HCT116 (cell line): Measurements from ENCODE around the gene PPFIA2. TPM values are rescaled to one million over a fixed set of nuclear protein-coding genes. Genes with fewer than 3 reads are reported as not detected.

Experiments used
- ATAC-seq: fragments of 200-7000 bp; cut with Tn5 transposase; 2 replicates; pipeline ENCODE4 v1.9.1; 2020; ENCODE audit warnings: mild to moderate bottlenecking, moderate library complexity
- BruUV-seq: library from RNA; stranded (reverse); fragments of 400-500 nt; replicated peaks from 2 replicates; lab custom pipeline; 2021; lab: Mats Ljungman, UMichigan
- CTCF ChIA-PET: fragments of 300-600 bp; sonication (Branson Sonifier 250); formaldehyde crosslinking; loops from one replicate; lab custom pipeline; 2021; ENCODE audit warnings: antibody characterized with exemption; lab: Charles Lee
- POLR2A ChIA-PET: fragments of 300-600, 350-600 bp; sonication (Branson Sonifier 250); formaldehyde crosslinking; loops from one replicate; lab custom pipeline; 2021; ENCODE audit warnings: antibody characterized with exemption; lab: Charles Lee
- RAD21 ChIA-PET, 2 experiments: fragments of 300-600 bp; sonication (Branson Sonifier 250); formaldehyde crosslinking; loops; one replicate each; lab custom pipeline; 2023; ENCODE audit warnings: low total read pairs in 2 of 2; ENCODE audit not compliant: uncharacterized antibody in 2 of 2, unreplicated experiment in 2 of 2, low non-redundant PET in 1 of 2; lab: Charles Lee
- DNase-seq: peaks from one replicate; pipeline ENCODE4 v3.0.0-alpha.2; 2010; ENCODE audit warnings: low read depth, low spot score
- H2AFZ ChIP-seq: fragments of 200-600 bp; shearing (Covaris generic), sonication (generic); 2 replicates; pipeline ENCODE4 v1.6.1; 2017; ENCODE audit warnings: low read depth, mixed run types, mixed read lengths, antibody characterized with exemption, low read length; ENCODE audit not compliant: poor library complexity, severe bottlenecking
- H3K27ac ChIP-seq: 2 replicates; pipeline ENCODE4 v1.5.1; 2012; ENCODE audit warnings: low read depth, low read length
- H3K27me3 ChIP-seq: fragments of 200-600 bp; sonication (generic); 2 replicates; pipeline ENCODE4 v1.6.1; 2016; ENCODE audit warnings: mixed run types, low read length, mixed read lengths; ENCODE audit not compliant: insufficient read depth
- H3K36me3 ChIP-seq, 2 experiments: fragments of 200-500 bp in 1 of 2; fragments of 200-600 bp in 1 of 2; sonication (Bioruptor generic) in 1 of 2; sonication (generic) in 1 of 2; 2 replicates each; pipeline versions ENCODE4 v1.5.1 to v1.6.1; 2014 to 2016; ENCODE audit warnings: low read length in 2 of 2, inconsistent platforms in 1 of 2, mixed read lengths in 1 of 2, mixed run types in 1 of 2; ENCODE audit not compliant: insufficient read depth in 2 of 2, control insufficient read depth in 1 of 2
- H3K4me1 ChIP-seq, 2 experiments: fragments of 200-600 bp in 1 of 2; sonication (generic) in 1 of 2; 2 replicates each; pipeline versions ENCODE4 v1.5.1 to v1.6.1; 2012 to 2017; ENCODE audit warnings: low read length in 2 of 2, inconsistent platforms in 1 of 2, mild to moderate bottlenecking in 1 of 2, mixed read lengths in 1 of 2, mixed run types in 1 of 2, moderate library complexity in 1 of 2; ENCODE audit not compliant: insufficient read depth in 2 of 2, control insufficient read depth in 1 of 2
- H3K4me2 ChIP-seq: fragments of 200-600 bp; sonication (generic); 2 replicates; pipeline ENCODE4 v1.6.1; 2017; ENCODE audit warnings: mixed run types, low read length, mixed read lengths
- H3K4me3 ChIP-seq, 2 experiments: fragments of 200-600 bp in 1 of 2; sonication (generic) in 1 of 2; replicated peaks in 1 of 2; 2 replicates each; pipeline ENCODE4 v1.5.1; 2011 to 2016; ENCODE audit warnings: low read length in 2 of 2, control low read depth in 1 of 2, low read depth in 1 of 2, mild to moderate bottlenecking in 1 of 2, mixed read lengths in 1 of 2, mixed run types in 1 of 2
- H3K79me2 ChIP-seq: fragments of 200-600 bp; sonication (generic); 2 replicates; pipeline ENCODE4 v1.6.1; 2017; ENCODE audit warnings: mild to moderate bottlenecking, mixed run types, low read length, moderate library complexity, mixed read lengths; ENCODE audit not compliant: insufficient read depth
- H3K9ac ChIP-seq: fragments of 200-600 bp; sonication (generic); 2 replicates; pipeline ENCODE4 v1.6.1; 2016; ENCODE audit warnings: low read length, mixed read lengths
- H3K9me2 ChIP-seq: fragments of 200-600 bp; sonication (generic), shearing (Covaris generic); 2 replicates; pipeline ENCODE4 v1.6.1; 2017; ENCODE audit warnings: mixed run types, mild to moderate bottlenecking, moderate library complexity; ENCODE audit not compliant: insufficient read depth
- H3K9me3 ChIP-seq, 2 experiments: fragments of 200-500 bp in 1 of 2; fragments of 200-600 bp in 1 of 2; sonication (Bioruptor generic) in 1 of 2; sonication (generic) in 1 of 2; 2 replicates each; pipeline ENCODE4 v1.6.1; 2014 to 2017; ENCODE audit warnings: low read length in 2 of 2, mixed read lengths in 2 of 2, inconsistent platforms in 1 of 2, low read depth in 1 of 2, mild to moderate bottlenecking in 1 of 2, mixed run types in 1 of 2, moderate library complexity in 1 of 2; ENCODE audit not compliant: control insufficient read depth in 1 of 2, insufficient read depth in 1 of 2
- H4K20me1 ChIP-seq: fragments of 200-600 bp; sonication (generic), shearing (Covaris generic); 2 replicates; pipeline ENCODE4 v1.6.1; 2017; ENCODE audit warnings: mixed run types, mild to moderate bottlenecking, moderate library complexity; ENCODE audit not compliant: insufficient read depth
- CEBPB ChIP-seq: IDR thresholded peaks from 2 replicates; pipeline ENCODE4 v1.6.1; 2012; ENCODE audit warnings: low read depth
- CTCF ChIP-seq, 3 experiments: fragments of 200-600 bp in 1 of 3; sonication (generic) in 1 of 3; IDR thresholded peaks in 2 of 3; conservative IDR thresholded peaks in 1 of 3; 2 replicates each; pipeline ENCODE4 v1.5.1; 2012 to 2017; ENCODE audit warnings: low read depth in 2 of 3, low read length in 2 of 3, antibody characterized with exemption in 1 of 3, borderline replicate concordance in 1 of 3, control low read depth in 1 of 3, mild to moderate bottlenecking in 1 of 3, mixed read lengths in 1 of 3, mixed run types in 1 of 3, moderate library complexity in 1 of 3; ENCODE audit not compliant: insufficient read depth in 1 of 3
- EGR1 ChIP-seq: IDR thresholded peaks from 2 replicates; pipeline ENCODE4 v1.6.1; 2012; ENCODE audit warnings: low read depth
- ELF1 ChIP-seq: IDR thresholded peaks from 2 replicates; pipeline ENCODE4 v1.6.1; 2012; ENCODE audit warnings: low read depth, borderline replicate concordance
- EZH2phosphoT487 ChIP-seq: fragments of 200-600 bp; IDR thresholded peaks from 2 replicates; pipeline ENCODE4 v1.6.1; 2018; ENCODE audit warnings: antibody characterized with exemption, borderline replicate concordance
- FOSL1 ChIP-seq: IDR thresholded peaks from 2 replicates; pipeline ENCODE4 v1.6.1; 2012; ENCODE audit warnings: low read depth
- JUND ChIP-seq: IDR thresholded peaks from 2 replicates; pipeline ENCODE4 v1.6.1; 2012
- MAX ChIP-seq: IDR thresholded peaks from 2 replicates; pipeline ENCODE4 v1.6.1; 2012
- POLR2A ChIP-seq: IDR thresholded peaks from 2 replicates; pipeline ENCODE4 v1.7.0; 2011; ENCODE audit warnings: borderline replicate concordance; ENCODE audit not compliant: insufficient read depth, insufficient read length; ENCODE audit errors: extremely low read depth
- POLR2AphosphoS5 ChIP-seq: IDR thresholded peaks from 2 replicates; pipeline ENCODE4 v1.6.1; 2011; ENCODE audit warnings: mild to moderate bottlenecking, low read depth, low read length, moderate library complexity
- RAD21 ChIP-seq: IDR thresholded peaks from 2 replicates; pipeline ENCODE4 v1.6.1; 2012; ENCODE audit warnings: low read depth, mild to moderate bottlenecking
- SP1 ChIP-seq: IDR thresholded peaks from 2 replicates; pipeline ENCODE4 v1.6.1; 2012; ENCODE audit warnings: low read depth
- SRF ChIP-seq: IDR thresholded peaks from 2 replicates; pipeline ENCODE4 v1.6.1; 2012; ENCODE audit warnings: low read depth
- TCF7L2 ChIP-seq: IDR thresholded peaks from 2 replicates; pipeline ENCODE4 v1.7.0; 2011; ENCODE audit warnings: borderline replicate concordance, inconsistent platforms; ENCODE audit not compliant: insufficient read depth, insufficient read length; ENCODE audit errors: extremely low read depth
- YY1 ChIP-seq: IDR thresholded peaks from 2 replicates; pipeline ENCODE4 v1.6.1; 2011; ENCODE audit warnings: low read length, low read depth, moderate library complexity, mild to moderate bottlenecking; ENCODE audit not compliant: insufficient replicate concordance; ENCODE audit errors: extremely low read depth
- ZNF274 ChIP-seq: fragments of 200-500 bp; sonication (Bioruptor generic); IDR thresholded peaks from 2 replicates; pipeline ENCODE4 v1.6.1; 2014; ENCODE audit warnings: mild to moderate bottlenecking, low read depth, low read length, inconsistent platforms
- intact Hi-C: fragments of 100-400 bp; cut with micrococcal nuclease; formaldehyde crosslinking; loops from 2 replicates; pipeline ENCODE4 v1.10.0; 2022
- total RNA-seq: library from RNA; stranded (reverse); gene quantifications from one replicate; pipeline ENCODE4 v1.2.1, GENCODE V29; 2021; ENCODE audit not compliant: unreplicated experiment
- TF ChIP-seq, protein P1 (sequence below): IDR thresholded peaks from 2 replicates; pipeline ENCODE4 v1.6.1; 2012; ENCODE audit warnings: low read depth
- TF ChIP-seq, protein P2 (sequence below): IDR thresholded peaks from 2 replicates; pipeline ENCODE4 v1.6.1; 2011; ENCODE audit warnings: mild to moderate bottlenecking, low read length, moderate library complexity; ENCODE audit not compliant: insufficient replicate concordance; ENCODE audit errors: extremely low read depth

PPFIA2 gene
- total RNA-seq, 1 experiment from 2014 or later = not detected

GRCh38 chr12:81212996-81213696 is 546.0 kb downstream of the PPFIA2 start:
- Histone ChIP-seq H3K27me3 (no peaks in the 10 kb centered on the region), H2AFZ (no peak overlapping the region), H3K9me2 (no peaks in the 10 kb centered on the region)
- POLR2A ChIA-PET = no interaction called here
- ATAC-seq = no peak
- TF ChIP-seq SRF (no peak), SP1 (no peak), POLR2AphosphoS5 (no peak), TCF7L2 (no peak), CEBPB (no peak), CTCF (IDR thresholded peaks at IDR 0.05 in 2 of 3, conservative IDR thresholded peaks at IDR 0.05 in 1 of 3; ENCODE audit: borderline replicate concordance in 1 of 3, insufficient read depth in 1 of 3, low read depth in 2 of 3, low read length in 2 of 3) (no peak), RAD21 (no peak), MAX (no peak), ELF1 (no peak), EZH2phosphoT487 (no peak), JUND (no peak), EGR1 (no peak), YY1 (no peak), ZNF274 (no peak), FOSL1 (no peak), POLR2A (no peak)
- TF ChIP-seq, protein P1, sequence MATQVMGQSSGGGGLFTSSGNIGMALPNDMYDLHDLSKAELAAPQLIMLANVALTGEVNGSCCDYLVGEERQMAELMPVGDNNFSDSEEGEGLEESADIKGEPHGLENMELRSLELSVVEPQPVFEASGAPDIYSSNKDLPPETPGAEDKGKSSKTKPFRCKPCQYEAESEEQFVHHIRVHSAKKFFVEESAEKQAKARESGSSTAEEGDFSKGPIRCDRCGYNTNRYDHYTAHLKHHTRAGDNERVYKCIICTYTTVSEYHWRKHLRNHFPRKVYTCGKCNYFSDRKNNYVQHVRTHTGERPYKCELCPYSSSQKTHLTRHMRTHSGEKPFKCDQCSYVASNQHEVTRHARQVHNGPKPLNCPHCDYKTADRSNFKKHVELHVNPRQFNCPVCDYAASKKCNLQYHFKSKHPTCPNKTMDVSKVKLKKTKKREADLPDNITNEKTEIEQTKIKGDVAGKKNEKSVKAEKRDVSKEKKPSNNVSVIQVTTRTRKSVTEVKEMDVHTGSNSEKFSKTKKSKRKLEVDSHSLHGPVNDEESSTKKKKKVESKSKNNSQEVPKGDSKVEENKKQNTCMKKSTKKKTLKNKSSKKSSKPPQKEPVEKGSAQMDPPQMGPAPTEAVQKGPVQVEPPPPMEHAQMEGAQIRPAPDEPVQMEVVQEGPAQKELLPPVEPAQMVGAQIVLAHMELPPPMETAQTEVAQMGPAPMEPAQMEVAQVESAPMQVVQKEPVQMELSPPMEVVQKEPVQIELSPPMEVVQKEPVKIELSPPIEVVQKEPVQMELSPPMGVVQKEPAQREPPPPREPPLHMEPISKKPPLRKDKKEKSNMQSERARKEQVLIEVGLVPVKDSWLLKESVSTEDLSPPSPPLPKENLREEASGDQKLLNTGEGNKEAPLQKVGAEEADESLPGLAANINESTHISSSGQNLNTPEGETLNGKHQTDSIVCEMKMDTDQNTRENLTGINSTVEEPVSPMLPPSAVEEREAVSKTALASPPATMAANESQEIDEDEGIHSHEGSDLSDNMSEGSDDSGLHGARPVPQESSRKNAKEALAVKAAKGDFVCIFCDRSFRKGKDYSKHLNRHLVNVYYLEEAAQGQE = no peak
- TF ChIP-seq, protein P2, sequence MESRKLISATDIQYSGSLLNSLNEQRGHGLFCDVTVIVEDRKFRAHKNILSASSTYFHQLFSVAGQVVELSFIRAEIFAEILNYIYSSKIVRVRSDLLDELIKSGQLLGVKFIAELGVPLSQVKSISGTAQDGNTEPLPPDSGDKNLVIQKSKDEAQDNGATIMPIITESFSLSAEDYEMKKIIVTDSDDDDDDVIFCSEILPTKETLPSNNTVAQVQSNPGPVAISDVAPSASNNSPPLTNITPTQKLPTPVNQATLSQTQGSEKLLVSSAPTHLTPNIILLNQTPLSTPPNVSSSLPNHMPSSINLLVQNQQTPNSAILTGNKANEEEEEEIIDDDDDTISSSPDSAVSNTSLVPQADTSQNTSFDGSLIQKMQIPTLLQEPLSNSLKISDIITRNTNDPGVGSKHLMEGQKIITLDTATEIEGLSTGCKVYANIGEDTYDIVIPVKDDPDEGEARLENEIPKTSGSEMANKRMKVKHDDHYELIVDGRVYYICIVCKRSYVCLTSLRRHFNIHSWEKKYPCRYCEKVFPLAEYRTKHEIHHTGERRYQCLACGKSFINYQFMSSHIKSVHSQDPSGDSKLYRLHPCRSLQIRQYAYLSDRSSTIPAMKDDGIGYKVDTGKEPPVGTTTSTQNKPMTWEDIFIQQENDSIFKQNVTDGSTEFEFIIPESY = no peak
- TF ChIP-seq, all 23 proteins: peak for 0
- Histone ChIP-seq H3K79me2 (no peaks in the 10 kb centered on the region), H3K36me3 (no peaks in the 10 kb centered on the region), H3K9ac (no peak overlapping the region), H3K4me2 (no peak overlapping the region), H3K27ac (no peak overlapping the region), H3K4me1 (peaks cover 0 to 9% of the 10 kb centered on the region in 2 experiments; a peak in 2 of 4 replicates), H3K4me3 (no peak overlapping the region), H4K20me1 (no peaks in the 10 kb centered on the region), H3K9me3 (no peaks in the 10 kb centered on the region)
- DNase-seq = no peak
- ChIA-PET CTCF (no interaction called here), RAD21 (no interaction called here)
- intact Hi-C loops = no loop called here
- BruUV-seq = no TSS peak
